ENCODE results near the gene SLC25A3. TPM values are rescaled to one million over a fixed set of nuclear protein-coding genes. Genes with fewer than 3 reads are reported as not detected.

Gene SLC25A3
- total RNA-seq, 1 experiment from 2014 or later = 520 TPM

- no TSS peak for BruUV-seq (replicated peaks)
- peak within 1 kb of the TSS; percentile 97 for H3K4me3 Mint-ChIP-seq (ENCODE audit: low read depth, unreplicated experiment)
- intact Hi-C loops (cut with micrococcal nuclease; ENCODE audit: unreplicated experiment) = loop anchor here (1.0 to 10.0 kb wide), 2 partner anchors 52 to 110 kb away; partner anchors contain the start of gene SLC25A3
- peak; percentile 99 for DNase-seq
- no peak for TF ChIP-seq CTCF (IDR thresholded peaks at IDR 0.05; ENCODE audit: unreplicated experiment)
- H3K4me1 Mint-ChIP-seq (ENCODE audit: low read depth, unreplicated experiment) = peaks cover 6% of the 10 kb centered on the region
- no peaks in the 10 kb centered on the region for H3K27me3 Mint-ChIP-seq (ENCODE audit: unreplicated experiment)
- H3K9me3 Mint-ChIP-seq (ENCODE audit: low read depth, unreplicated experiment) = no peaks in the 10 kb centered on the region
- CTCF ChIA-PET = interaction anchor here (0.6 to 1.6 kb wide), 4 partner anchors 51 to 1140 kb away, joined by 3 to 7 read pairs (median 4); partner anchors contain the start of gene SLC25A3
- peak within 1 kb of the TSS; percentile 80 for H3K27ac Mint-ChIP-seq (ENCODE audit: unreplicated experiment)
- peaks cover 41% of the 10 kb centered on the region for H3K36me3 Mint-ChIP-seq (ENCODE audit: insufficient read depth, unreplicated experiment)
These were observed 51.5 kb downstream of the SLC25A3 start, which contains the start of the genes APAF1 and IKBIP for GRCh38 chr12:98644712-98645571. Gene APAF1 (plus strand): TSS chr12:98645290. CDS start chr12:98648360, 3,070 bp downstream. Gene IKBIP (minus strand): TSS chr12:98644788. CDS start chr12:98644701, 87 bp downstream.

GRCh38 chr12:98645572-98646067 lies 52.1 kb downstream of the SLC25A3 start:
- CTCF ChIA-PET = interaction anchor here (0.6 to 1.4 kb wide), 3 partner anchors 53 to 229 kb away, joined by 3 to 4 read pairs (median 3); partner anchors contain the start of gene SLC25A3
- TF ChIP-seq CTCF (IDR thresholded peaks at IDR 0.05; ENCODE audit: unreplicated experiment) = no peak
- no peaks in the 10 kb centered on the region for H3K27me3 Mint-ChIP-seq (ENCODE audit: unreplicated experiment)
- no TSS peak for BruUV-seq (replicated peaks)
- H3K4me1 Mint-ChIP-seq (ENCODE audit: low read depth, unreplicated experiment) = peaks cover 6% of the 10 kb centered on the region
- peak; percentile 40 for DNase-seq
- no peaks in the 10 kb centered on the region for H3K9me3 Mint-ChIP-seq (ENCODE audit: low read depth, unreplicated experiment)
- peak overlapping the region; percentile 80 for H3K27ac Mint-ChIP-seq (ENCODE audit: unreplicated experiment)
- H3K4me3 Mint-ChIP-seq (ENCODE audit: low read depth, unreplicated experiment) = peak overlapping the region; percentile 97
- intact Hi-C loops (cut with micrococcal nuclease; ENCODE audit: unreplicated experiment) = loop anchor here (1.0 to 10.0 kb wide), 3 partner anchors 52 to 111 kb away; partner anchors contain the start of gene SLC25A3
- H3K36me3 Mint-ChIP-seq (ENCODE audit: insufficient read depth, unreplicated experiment) = peaks cover 41% of the 10 kb centered on the region

- peak overlapping the region; percentile 80 for H3K27ac Mint-ChIP-seq (ENCODE audit: unreplicated experiment)
These were observed 53.0 kb downstream of the SLC25A3 start for GRCh38 chr12:98646294-98647090.

More at GRCh38 chr12:98646294-98647090, 53.0 kb downstream of the SLC25A3 start:
- BruUV-seq (replicated peaks) = no TSS peak
- H3K4me1 Mint-ChIP-seq (ENCODE audit: low read depth, unreplicated experiment) = peaks cover 6% of the 10 kb centered on the region
- intact Hi-C loops (cut with micrococcal nuclease; ENCODE audit: unreplicated experiment) = loop anchor here (2.0 to 10.0 kb wide), 2 partner anchors 80 to 112 kb away; no protein-coding TSS in a partner anchor
- CTCF ChIA-PET = interaction anchor here (0.6 to 1.4 kb wide), 5 partner anchors 54 to 230 kb away, joined by 3 to 6 read pairs (median 3); partner anchors contain the start of gene SLC25A3
- H3K27me3 Mint-ChIP-seq (ENCODE audit: unreplicated experiment) = no peaks in the 10 kb centered on the region
- no peak for TF ChIP-seq CTCF (IDR thresholded peaks at IDR 0.05; ENCODE audit: unreplicated experiment)
- H3K36me3 Mint-ChIP-seq (ENCODE audit: insufficient read depth, unreplicated experiment) = peaks cover 41% of the 10 kb centered on the region
- H3K4me3 Mint-ChIP-seq (ENCODE audit: low read depth, unreplicated experiment) = peak overlapping the region; percentile 97
- no peak for DNase-seq
- H3K9me3 Mint-ChIP-seq (ENCODE audit: low read depth, unreplicated experiment) = no peaks in the 10 kb centered on the region

All from Calu3 (cell line).